ENCODE measurements around the gene METTL9. TPM values are rescaled to one million over a fixed set of nuclear protein-coding genes. Genes with fewer than 3 reads are reported as not detected.
"Not testable (repeated sequence)": the region's sequence is repeated elsewhere in the genome, so short reads cannot be mapped to it uniquely, and the experiment has no call there.

METTL9 gene
- total and polyA plus RNA-seq, 3 donors from 2014 or later = 42.4 to 77.5 (median 70.5) TPM

- WGBS, 2 donors = 78 to 81% methylated on average over 3 of the region's 3 CpGs
- TF ChIP-seq POLR2A (IDR thresholded peaks at IDR 0.05) (no peak), CTCF (IDR thresholded peaks at IDR 0.05) (no peak)
Observed at GRCh38 chr16:21683184-21683583, 83.8 kb downstream of the METTL9 start.

GRCh38 chr16:21684199-21684598 is 84.8 kb downstream of the METTL9 start:
- intact Hi-C loops (cut with DNase I; ENCODE audit: low total_unique reads) = no loop called here
- Histone ChIP-seq H3K27me3 (no peaks in the 10 kb centered on the region), H3K4me3 (no peak overlapping the region), H3K36me3 (ENCODE audit: low read depth, missing control alignments) (no peaks in the 10 kb centered on the region), H3K27ac (no peak overlapping the region), H3K4me1 (no peaks in the 10 kb centered on the region), H3K9me3 (no peaks in the 10 kb centered on the region)
- peak; percentile 42 for DNase-seq
- TF ChIP-seq POLR2A (IDR thresholded peaks at IDR 0.05) (no peak), CTCF (IDR thresholded peaks at IDR 0.05) (peak in 1 of 3 experiments; percentile 59)
- WGBS, 2 donors = 23% methylated on average over 6 of the region's 6 CpGs

More at GRCh38 chr16:21683184-21683583, 83.8 kb downstream of the METTL9 start:
- no peaks in the 10 kb centered on the region for H3K9me3 ChIP-seq
- no peak overlapping the region for H3K4me3 ChIP-seq
- H3K4me1 ChIP-seq = no peaks in the 10 kb centered on the region
- no peaks in the 10 kb centered on the region for H3K36me3 ChIP-seq (ENCODE audit: low read depth, missing control alignments)
- H3K27ac ChIP-seq = no peak overlapping the region
- intact Hi-C loops (cut with DNase I; ENCODE audit: low total_unique reads) = no loop called here
- no peaks in the 10 kb centered on the region for H3K27me3 ChIP-seq
- DNase-seq = no peak

- no peak for DNase-seq
- Histone ChIP-seq H3K27me3 (no peaks in the 10 kb centered on the region), H3K9me3 (no peaks in the 10 kb centered on the region), H3K36me3 (ENCODE audit: low read depth, missing control alignments) (no peaks in the 10 kb centered on the region), H3K4me1 (no peaks in the 10 kb centered on the region), H3K27ac (no peak overlapping the region), H3K4me3 (no peak overlapping the region)
- WGBS, 2 donors = 20 to 40% methylated on average over 5 to 14 of the region's 14 CpGs
- intact Hi-C loops (cut with DNase I; ENCODE audit: low total_unique reads) = no loop called here
- no peak for TF ChIP-seq CTCF (IDR thresholded peaks at IDR 0.05)
- no peak for TF ChIP-seq POLR2A (IDR thresholded peaks at IDR 0.05)
Observed at GRCh38 chr16:21685034-21685455, 85.7 kb downstream of the METTL9 start.

GRCh38 chr16:21689107-21689506 is 89.7 kb downstream of the METTL9 start:
- Histone ChIP-seq H3K27me3 (no peaks in the 10 kb centered on the region), H3K36me3 (ENCODE audit: low read depth, missing control alignments) (no peaks in the 10 kb centered on the region), H3K9me3 (no peaks in the 10 kb centered on the region), H3K4me1 (no peaks in the 10 kb centered on the region), H3K4me3 (no peak overlapping the region), H3K27ac (no peak overlapping the region)
- DNase-seq = no peak
- intact Hi-C loops (cut with DNase I; ENCODE audit: low total_unique reads) = no loop called here
- no peak for TF ChIP-seq POLR2A (IDR thresholded peaks at IDR 0.05)
- TF ChIP-seq CTCF (IDR thresholded peaks at IDR 0.05) = no peak
- 69 to 72% methylated on average over 4 of the region's 4 CpGs for WGBS, 2 donors

GRCh38 chr16:21690967-21691366 is 91.6 kb downstream of the METTL9 start:
- H3K4me1 ChIP-seq; H3K9me3 ChIP-seq; intact Hi-C loops (cut with DNase I; ENCODE audit: low total_unique reads); H3K4me3 ChIP-seq; H3K27me3 ChIP-seq; DNase-seq; H3K27ac ChIP-seq; H3K36me3 ChIP-seq (ENCODE audit: low read depth, missing control alignments): not testable (repeated sequence)
- WGBS, 2 donors = 86 to 93% methylated on average over 4 of the region's 4 CpGs
